AG10803 (cell line): Measurements from ENCODE around the gene MYCL.

Experiments used
- DNase-seq: peaks from one replicate; pipeline ENCODE4 v3.0.0; 2010; ENCODE audit warnings: low read depth
- H3K4me3 ChIP-seq: 2 replicates; pipeline ENCODE4 v1.5.1; 2011; ENCODE audit warnings: mild to moderate bottlenecking, low read length, control low read depth
- TF ChIP-seq, protein P1 (sequence below): conservative IDR thresholded peaks from 2 replicates; pipeline ENCODE4 v1.5.1; 2011; ENCODE audit warnings: mild to moderate bottlenecking, low read length, control low read depth, inconsistent platforms

Gene MYCL

GRCh38 chr1:39866767-39867166, 35.0 kb downstream of the MYCL start:
- TF ChIP-seq, protein P1, sequence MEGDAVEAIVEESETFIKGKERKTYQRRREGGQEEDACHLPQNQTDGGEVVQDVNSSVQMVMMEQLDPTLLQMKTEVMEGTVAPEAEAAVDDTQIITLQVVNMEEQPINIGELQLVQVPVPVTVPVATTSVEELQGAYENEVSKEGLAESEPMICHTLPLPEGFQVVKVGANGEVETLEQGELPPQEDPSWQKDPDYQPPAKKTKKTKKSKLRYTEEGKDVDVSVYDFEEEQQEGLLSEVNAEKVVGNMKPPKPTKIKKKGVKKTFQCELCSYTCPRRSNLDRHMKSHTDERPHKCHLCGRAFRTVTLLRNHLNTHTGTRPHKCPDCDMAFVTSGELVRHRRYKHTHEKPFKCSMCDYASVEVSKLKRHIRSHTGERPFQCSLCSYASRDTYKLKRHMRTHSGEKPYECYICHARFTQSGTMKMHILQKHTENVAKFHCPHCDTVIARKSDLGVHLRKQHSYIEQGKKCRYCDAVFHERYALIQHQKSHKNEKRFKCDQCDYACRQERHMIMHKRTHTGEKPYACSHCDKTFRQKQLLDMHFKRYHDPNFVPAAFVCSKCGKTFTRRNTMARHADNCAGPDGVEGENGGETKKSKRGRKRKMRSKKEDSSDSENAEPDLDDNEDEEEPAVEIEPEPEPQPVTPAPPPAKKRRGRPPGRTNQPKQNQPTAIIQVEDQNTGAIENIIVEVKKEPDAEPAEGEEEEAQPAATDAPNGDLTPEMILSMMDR, result no peak

DNA sequence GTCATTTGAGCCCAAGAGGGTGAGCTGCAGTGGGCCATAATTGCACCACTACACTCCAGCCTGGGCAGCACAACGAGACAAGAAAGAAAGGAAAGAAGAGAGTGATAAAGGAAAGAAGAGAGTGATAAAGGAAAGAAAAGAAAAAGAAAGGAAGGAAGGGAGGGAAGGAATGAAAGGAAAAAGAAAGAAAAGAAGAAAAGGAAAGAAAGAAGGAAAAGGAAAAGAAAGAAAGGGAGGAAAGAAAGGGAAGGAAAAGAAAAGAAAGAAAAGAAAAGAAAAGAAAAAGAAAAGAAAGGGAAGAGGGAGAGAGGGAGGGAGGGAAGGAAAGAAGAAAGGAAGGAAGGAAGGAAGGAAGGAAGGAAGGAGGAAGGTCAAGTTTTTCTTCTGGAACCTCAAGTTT, 36.0 kb downstream of the MYCL start:
- DNase-seq, result no peak
- TF ChIP-seq, protein P1, result no peak
- H3K4me3 ChIP-seq, result no peak overlapping the region

More at GRCh38 chr1:39866767-39867166, 35.0 kb downstream of the MYCL start:
- no peak overlapping the region for H3K4me3 ChIP-seq
- peak; percentile 73 for DNase-seq

- DNase-seq, result no peak
- H3K4me3 ChIP-seq, result no peak overlapping the region
- TF ChIP-seq, protein P1, result no peak
Observed at GRCh38 chr1:39863177-39863576, 38.5 kb downstream of the MYCL start.

- TF ChIP-seq, protein P1, result no peak
- DNase-seq, result no peak
- H3K4me3 ChIP-seq, result no peak overlapping the region
Observed at GRCh38 chr1:39861003-39861402, 40.7 kb downstream of the MYCL start.

GRCh38 chr1:39859859-39860812, 41.6 kb downstream of the MYCL start:
- no peak for DNase-seq
- TF ChIP-seq, protein P1, result no peak
- no peak overlapping the region for H3K4me3 ChIP-seq

DNA sequence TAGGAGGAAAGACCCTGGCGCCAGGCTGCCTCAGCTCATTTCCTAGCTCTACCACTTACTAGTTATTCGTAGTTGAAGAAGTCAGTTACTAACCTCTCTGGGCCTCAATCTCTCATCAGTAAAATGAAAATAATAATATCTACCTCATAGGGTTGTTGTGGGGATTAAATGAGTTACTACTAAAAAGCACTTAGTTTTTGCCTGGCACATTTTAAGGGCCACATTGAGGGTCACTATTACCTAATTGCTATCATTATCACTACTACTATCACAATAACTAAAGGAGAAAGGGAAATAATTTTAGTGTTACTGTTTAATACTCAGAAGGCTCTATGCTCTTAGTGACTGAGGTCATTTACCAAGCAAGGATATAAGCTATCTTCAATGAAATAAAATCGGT, 43.4 kb downstream of the MYCL start:
- no peak for DNase-seq
- H3K4me3 ChIP-seq, result no peak overlapping the region
- TF ChIP-seq, protein P1, result no peak
